Right forelimb (tissue), 1 donor: ENCODE measurements around the gene NOS3.

Experiments used
- DNase-seq: peaks from one replicate; pipeline ENCODE4 v3.0.0-alpha.2; 2018

Gene NOS3

GRCh38 chr7:150990416-150991186 is at the start of gene NOS3:
NOS3 (plus strand) TSS chr7:150991017; CDS start chr7:150993804, 2,787 bp downstream.
- no peak for DNase-seq

- peak; percentile 34 for DNase-seq
These were observed 49.3 kb upstream of the NOS3 start for GRCh38 chr7:150941351-150942000.

GRCh38 chr7:150942001-150942590 is 48.7 kb upstream of the NOS3 start:
- peak; percentile 46 for DNase-seq

- peak; percentile 31 for DNase-seq
These were observed 48.0 kb upstream of the NOS3 start for GRCh38 chr7:150942591-150943452.

GRCh38 chr7:150943453-150943814 is 47.4 kb upstream of the NOS3 start:
- DNase-seq = no peak

- peak; percentile 36 for DNase-seq
These were observed 46.5 kb upstream of the NOS3 start for GRCh38 chr7:150944066-150945042.

- peak; percentile 46 for DNase-seq
These were observed 45.5 kb upstream of the NOS3 start for GRCh38 chr7:150945171-150945852.

- peak; percentile 54 for DNase-seq
These were observed 44.9 kb upstream of the NOS3 start for GRCh38 chr7:150945853-150946420.

GRCh38 chr7:150946421-150947240 is 44.2 kb upstream of the NOS3 start:
- DNase-seq = peak; percentile 46

GRCh38 chr7:150947241-150947745 is 43.5 kb upstream of the NOS3 start:
- peak; percentile 38 for DNase-seq

GRCh38 chr7:150947761-150948651 is 42.8 kb upstream of the NOS3 start:
- peak; percentile 41 for DNase-seq

- peak; percentile 41 for DNase-seq
These were observed 42.0 kb upstream of the NOS3 start for GRCh38 chr7:150948791-150949251.

GRCh38 chr7:150949564-150949963 is 41.3 kb upstream of the NOS3 start:
- DNase-seq = peak; percentile 42

GRCh38 chr7:150949971-150950491 is 40.8 kb upstream of the NOS3 start:
- DNase-seq = no peak

GRCh38 chr7:150950496-150951180 is 40.2 kb upstream of the NOS3 start:
- no peak for DNase-seq

GRCh38 chr7:150951181-150951520 is 39.7 kb upstream of the NOS3 start:
- DNase-seq = no peak

- no peak for DNase-seq
These were observed 39.3 kb upstream of the NOS3 start for GRCh38 chr7:150951521-150951920.
